ENCODE data around the gene DNAH10.

DNAH10 gene

GRCh38 chr12:123948401-123948795, 186.3 kb downstream of the DNAH10 start:
- Histone ChIP-seq H3K4me3 (ENCODE audit: low read depth, low read length) (no peak overlapping the region), H3K9me3 (ENCODE audit: control insufficient read depth, insufficient read depth, low read depth, low read length) (no peaks in the 10 kb centered on the region), H3K4me1 (ENCODE audit: control insufficient read depth, insufficient read depth, low read length) (peaks cover 7% of the 10 kb centered on the region; the same call in 1 of the 2 replicates), H3K36me3 (ENCODE audit: control insufficient read depth in 2 of 2, insufficient read depth in 1 of 2, low read length in 2 of 2) (peaks cover 0 to 9% of the 10 kb centered on the region in 2 experiments; a peak in 1 of 3 replicates), H3K27ac (ENCODE audit: extremely low read depth, low read depth, low read length) (no peak overlapping the region)
- TF ChIP-seq ZNF521 (tag by site-specific recombination; IDR thresholded peaks at IDR 0.05) (no peak), ZNF473 (tag by site-specific recombination; IDR thresholded peaks at IDR 0.05) (no peak), ZNF692 (tag by site-specific recombination; IDR thresholded peaks at IDR 0.05) (no peak), ZNF26 (tag by site-specific recombination; IDR thresholded peaks at IDR 0.05) (no peak), ZNF391 (tag by site-specific recombination; IDR thresholded peaks at IDR 0.05; ENCODE audit: borderline replicate concordance, low read depth) (no peak), MEIS1 (CRISPR knock-in tag; IDR thresholded peaks at IDR 0.05; ENCODE audit: borderline replicate concordance) (no peak), MZF1 (tag by site-specific recombination; IDR thresholded peaks at IDR 0.05; ENCODE audit: borderline replicate concordance) (no peak), ZFP69B (tag by site-specific recombination; IDR thresholded peaks at IDR 0.05) (no peak), PBX3 (CRISPR knock-in tag; IDR thresholded peaks at IDR 0.05) (no peak), ZNF19 (tag by site-specific recombination; IDR thresholded peaks at IDR 0.05; ENCODE audit: low read depth) (no peak), ZNF488 (tag by site-specific recombination; IDR thresholded peaks at IDR 0.05) (no peak), ZNF660 (tag by site-specific recombination; IDR thresholded peaks at IDR 0.05) (no peak), ZNF768 (tag by site-specific recombination; IDR thresholded peaks at IDR 0.05) (no peak), ZSCAN23 (tag by site-specific recombination; IDR thresholded peaks at IDR 0.05) (no peak), ZNF610 (tag by site-specific recombination; IDR thresholded peaks at IDR 0.05; ENCODE audit: borderline replicate concordance) (no peak), ZNF623 (tag by site-specific recombination; IDR thresholded peaks at IDR 0.05) (no peak)
- TF ChIP-seq, protein P1, sequence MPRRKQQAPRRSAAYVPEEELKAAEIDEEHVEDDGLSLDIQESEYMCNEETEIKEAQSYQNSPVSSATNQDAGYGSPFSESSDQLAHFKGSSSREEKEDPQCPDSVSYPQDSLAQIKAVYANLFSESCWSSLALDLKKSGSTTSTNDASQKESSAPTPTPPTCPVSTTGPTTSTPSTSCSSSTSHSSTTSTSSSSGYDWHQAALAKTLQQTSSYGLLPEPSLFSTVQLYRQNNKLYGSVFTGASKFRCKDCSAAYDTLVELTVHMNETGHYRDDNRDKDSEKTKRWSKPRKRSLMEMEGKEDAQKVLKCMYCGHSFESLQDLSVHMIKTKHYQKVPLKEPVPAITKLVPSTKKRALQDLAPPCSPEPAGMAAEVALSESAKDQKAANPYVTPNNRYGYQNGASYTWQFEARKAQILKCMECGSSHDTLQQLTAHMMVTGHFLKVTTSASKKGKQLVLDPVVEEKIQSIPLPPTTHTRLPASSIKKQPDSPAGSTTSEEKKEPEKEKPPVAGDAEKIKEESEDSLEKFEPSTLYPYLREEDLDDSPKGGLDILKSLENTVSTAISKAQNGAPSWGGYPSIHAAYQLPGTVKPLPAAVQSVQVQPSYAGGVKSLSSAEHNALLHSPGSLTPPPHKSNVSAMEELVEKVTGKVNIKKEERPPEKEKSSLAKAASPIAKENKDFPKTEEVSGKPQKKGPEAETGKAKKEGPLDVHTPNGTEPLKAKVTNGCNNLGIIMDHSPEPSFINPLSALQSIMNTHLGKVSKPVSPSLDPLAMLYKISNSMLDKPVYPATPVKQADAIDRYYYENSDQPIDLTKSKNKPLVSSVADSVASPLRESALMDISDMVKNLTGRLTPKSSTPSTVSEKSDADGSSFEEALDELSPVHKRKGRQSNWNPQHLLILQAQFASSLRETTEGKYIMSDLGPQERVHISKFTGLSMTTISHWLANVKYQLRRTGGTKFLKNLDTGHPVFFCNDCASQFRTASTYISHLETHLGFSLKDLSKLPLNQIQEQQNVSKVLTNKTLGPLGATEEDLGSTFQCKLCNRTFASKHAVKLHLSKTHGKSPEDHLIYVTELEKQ (tag by site-specific recombination; IDR thresholded peaks at IDR 0.05; ENCODE audit: borderline replicate concordance), result no peak
- TF ChIP-seq, protein P2, sequence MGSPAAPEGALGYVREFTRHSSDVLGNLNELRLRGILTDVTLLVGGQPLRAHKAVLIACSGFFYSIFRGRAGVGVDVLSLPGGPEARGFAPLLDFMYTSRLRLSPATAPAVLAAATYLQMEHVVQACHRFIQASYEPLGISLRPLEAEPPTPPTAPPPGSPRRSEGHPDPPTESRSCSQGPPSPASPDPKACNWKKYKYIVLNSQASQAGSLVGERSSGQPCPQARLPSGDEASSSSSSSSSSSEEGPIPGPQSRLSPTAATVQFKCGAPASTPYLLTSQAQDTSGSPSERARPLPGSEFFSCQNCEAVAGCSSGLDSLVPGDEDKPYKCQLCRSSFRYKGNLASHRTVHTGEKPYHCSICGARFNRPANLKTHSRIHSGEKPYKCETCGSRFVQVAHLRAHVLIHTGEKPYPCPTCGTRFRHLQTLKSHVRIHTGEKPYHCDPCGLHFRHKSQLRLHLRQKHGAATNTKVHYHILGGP (tag by site-specific recombination; IDR thresholded peaks at IDR 0.05), result no peak
- TF ChIP-seq, protein P3, sequence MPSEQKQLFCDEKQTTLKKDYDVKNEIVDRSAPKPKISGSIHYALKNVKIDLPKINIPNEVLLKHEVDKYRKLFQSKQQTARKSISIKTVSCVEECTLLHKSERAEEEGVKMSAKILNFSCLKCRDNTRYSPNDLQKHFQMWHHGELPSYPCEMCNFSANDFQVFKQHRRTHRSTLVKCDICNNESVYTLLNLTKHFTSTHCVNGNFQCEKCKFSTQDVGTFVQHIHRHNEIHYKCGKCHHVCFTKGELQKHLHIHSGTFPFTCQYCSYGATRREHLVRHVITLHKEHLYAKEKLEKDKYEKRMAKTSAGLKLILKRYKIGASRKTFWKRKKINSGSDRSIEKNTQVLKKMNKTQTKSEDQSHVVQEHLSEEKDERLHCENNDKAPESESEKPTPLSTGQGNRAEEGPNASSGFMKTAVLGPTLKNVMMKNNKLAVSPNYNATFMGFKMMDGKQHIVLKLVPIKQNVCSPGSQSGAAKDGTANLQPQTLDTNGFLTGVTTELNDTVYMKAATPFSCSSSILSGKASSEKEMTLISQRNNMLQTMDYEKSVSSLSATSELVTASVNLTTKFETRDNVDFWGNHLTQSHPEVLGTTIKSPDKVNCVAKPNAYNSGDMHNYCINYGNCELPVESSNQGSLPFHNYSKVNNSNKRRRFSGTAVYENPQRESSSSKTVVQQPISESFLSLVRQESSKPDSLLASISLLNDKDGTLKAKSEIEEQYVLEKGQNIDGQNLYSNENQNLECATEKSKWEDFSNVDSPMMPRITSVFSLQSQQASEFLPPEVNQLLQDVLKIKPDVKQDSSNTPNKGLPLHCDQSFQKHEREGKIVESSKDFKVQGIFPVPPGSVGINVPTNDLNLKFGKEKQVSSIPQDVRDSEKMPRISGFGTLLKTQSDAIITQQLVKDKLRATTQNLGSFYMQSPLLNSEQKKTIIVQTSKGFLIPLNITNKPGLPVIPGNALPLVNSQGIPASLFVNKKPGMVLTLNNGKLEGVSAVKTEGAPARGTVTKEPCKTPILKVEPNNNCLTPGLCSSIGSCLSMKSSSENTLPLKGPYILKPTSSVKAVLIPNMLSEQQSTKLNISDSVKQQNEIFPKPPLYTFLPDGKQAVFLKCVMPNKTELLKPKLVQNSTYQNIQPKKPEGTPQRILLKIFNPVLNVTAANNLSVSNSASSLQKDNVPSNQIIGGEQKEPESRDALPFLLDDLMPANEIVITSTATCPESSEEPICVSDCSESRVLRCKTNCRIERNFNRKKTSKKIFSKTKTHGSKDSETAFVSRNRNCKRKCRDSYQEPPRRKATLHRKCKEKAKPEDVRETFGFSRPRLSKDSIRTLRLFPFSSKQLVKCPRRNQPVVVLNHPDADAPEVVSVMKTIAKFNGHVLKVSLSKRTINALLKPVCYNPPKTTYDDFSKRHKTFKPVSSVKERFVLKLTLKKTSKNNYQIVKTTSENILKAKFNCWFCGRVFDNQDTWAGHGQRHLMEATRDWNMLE (tag by site-specific recombination; conservative IDR thresholded peaks at IDR 0.05; ENCODE audit: low read depth), result no peak
- TF ChIP-seq, protein P4, sequence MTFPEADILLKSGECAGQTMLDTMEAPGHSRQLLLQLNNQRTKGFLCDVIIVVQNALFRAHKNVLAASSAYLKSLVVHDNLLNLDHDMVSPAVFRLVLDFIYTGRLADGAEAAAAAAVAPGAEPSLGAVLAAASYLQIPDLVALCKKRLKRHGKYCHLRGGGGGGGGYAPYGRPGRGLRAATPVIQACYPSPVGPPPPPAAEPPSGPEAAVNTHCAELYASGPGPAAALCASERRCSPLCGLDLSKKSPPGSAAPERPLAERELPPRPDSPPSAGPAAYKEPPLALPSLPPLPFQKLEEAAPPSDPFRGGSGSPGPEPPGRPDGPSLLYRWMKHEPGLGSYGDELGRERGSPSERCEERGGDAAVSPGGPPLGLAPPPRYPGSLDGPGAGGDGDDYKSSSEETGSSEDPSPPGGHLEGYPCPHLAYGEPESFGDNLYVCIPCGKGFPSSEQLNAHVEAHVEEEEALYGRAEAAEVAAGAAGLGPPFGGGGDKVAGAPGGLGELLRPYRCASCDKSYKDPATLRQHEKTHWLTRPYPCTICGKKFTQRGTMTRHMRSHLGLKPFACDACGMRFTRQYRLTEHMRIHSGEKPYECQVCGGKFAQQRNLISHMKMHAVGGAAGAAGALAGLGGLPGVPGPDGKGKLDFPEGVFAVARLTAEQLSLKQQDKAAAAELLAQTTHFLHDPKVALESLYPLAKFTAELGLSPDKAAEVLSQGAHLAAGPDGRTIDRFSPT (tag by site-specific recombination; IDR thresholded peaks at IDR 0.05), result no peak
- ChIA-PET CTCF (interaction anchor here (1.1 kb wide), 1 partner anchor 10 kb away, joined by 3 read pairs; no protein-coding TSS in a partner anchor), POLR2A (no interaction called here)
